ENCODE data around the gene SPOP. TPM values are rescaled to one million over a fixed set of nuclear protein-coding genes. Genes with fewer than 3 reads are reported as not detected.

SPOP gene
- total and polyA plus RNA-seq, 9 of the 15 experiments (the other 6 are each of a cell fraction or from before 2014, with no cell fraction given) = 34.2 to 65.9 (median 39.7) TPM

GRCh38 chr17:49687878-49688491, 10.1 kb upstream of the SPOP start (continued):
- TF ChIP-seq MGA (IDR thresholded peaks at IDR 0.05) = peak; percentile 87
- TF ChIP-seq ZBTB9 (CRISPR knock-in tag; IDR thresholded peaks at IDR 0.05) = 0 out of 2 replicates have a peak, but pooled peaks have one; percentile 33
- 0 out of 2 replicates have a peak, but pooled peaks have one; percentile 1 for TF ChIP-seq SPI1 (IDR thresholded peaks at IDR 0.05; ENCODE audit: borderline replicate concordance, low read depth, low read length)
